GM21786 (cell line): ENCODE results near the gene MRPS17.

Experiments used
- ATAC-seq: cut with Tn5 transposase; IDR thresholded peaks from one replicate; pipeline ENCODE4 v1.9.1; 2021; ENCODE audit not compliant: unreplicated experiment

Gene MRPS17

DNA sequence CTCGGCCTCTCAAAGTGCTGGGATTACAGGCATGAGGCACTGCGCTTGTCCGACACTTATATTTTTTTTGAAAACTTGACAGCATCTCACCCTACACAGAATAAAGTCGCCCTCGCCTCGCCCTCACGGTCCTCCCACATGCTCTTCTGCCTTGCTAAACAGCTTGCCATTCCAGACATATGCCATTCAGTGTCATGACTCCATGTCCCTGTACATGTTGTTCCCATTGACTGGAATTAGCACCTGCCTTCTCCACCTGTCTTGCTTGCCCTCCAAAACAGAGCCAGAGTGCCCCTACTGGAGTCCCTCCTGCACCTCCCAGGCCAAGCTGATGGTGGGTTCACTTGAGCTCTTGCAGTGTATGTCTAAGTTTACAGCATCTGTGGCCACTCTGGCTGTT lies 18.9 kb downstream of the MRPS17 start:
- ATAC-seq = no peak

DNA sequence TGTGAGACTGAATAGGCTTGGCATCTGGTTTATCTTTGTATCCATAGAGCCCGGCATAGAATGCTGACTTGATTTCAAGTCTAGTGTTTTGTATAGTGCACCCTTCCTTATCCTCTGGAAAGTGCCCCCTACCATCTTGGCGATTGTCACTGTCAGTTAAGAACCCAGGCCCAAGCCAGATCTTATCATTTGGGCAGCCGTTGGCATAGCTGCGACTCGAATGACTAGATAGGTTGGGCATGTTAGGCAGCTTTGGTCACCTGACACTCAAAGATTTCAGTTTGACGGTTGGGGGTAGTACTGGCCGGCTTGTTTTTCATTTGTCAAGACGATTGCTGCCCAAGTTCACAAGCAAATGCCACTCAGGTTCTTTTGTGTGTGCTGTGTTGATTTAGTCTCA lies 19.3 kb downstream of the MRPS17 start:
- no peak for ATAC-seq

DNA sequence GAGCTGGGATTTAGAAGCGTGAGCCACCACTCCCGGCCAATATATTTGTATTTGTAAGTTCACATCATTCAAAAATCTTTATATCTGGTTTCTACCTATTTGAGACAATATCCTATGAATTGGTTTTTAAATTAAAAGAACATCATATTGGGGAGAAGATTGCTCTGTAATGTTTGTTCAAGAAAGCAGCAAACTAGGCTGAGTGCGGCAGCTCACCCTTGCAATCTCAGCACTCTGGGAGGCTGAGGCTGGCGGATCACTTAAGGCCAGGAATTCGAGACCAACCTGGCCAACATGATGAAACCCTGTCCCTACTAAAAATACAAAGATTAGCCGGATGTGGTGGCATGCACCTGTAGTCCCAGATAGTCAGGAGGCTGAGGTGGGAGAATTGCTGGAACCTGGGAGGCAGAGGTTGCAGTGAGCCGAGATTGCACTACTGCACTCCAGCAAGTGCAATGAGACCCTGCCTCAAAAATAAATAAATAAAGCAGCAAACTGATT lies 22.1 kb downstream of the MRPS17 start:
- ATAC-seq = no peak

- ATAC-seq = no peak
Observed at GRCh38 chr7:55975988-55976633, 24.4 kb downstream of the MRPS17 start.

DNA sequence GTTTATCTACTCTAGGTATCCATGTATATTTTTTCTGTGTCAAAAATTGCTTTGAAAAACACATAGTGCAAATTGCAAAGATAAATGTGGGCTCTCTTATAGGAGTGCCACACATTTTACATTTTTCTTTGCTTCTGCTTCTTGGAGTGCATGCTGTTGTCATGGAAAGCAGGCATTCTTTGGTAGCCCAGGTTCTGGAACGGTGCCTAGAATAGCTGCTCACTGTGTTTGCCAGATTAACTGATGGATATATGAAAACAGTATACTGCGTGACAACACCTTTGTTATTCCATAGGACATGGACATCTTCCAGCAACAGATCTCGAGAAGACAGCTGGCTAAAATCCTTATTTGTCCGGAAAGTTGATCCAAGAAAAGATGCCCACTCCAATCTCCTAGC lies 26.2 kb downstream of the MRPS17 start:
- ATAC-seq = no peak

GRCh38 chr7:55980266-55980665 lies 28.6 kb downstream of the MRPS17 start:
- no peak for ATAC-seq

GRCh38 chr7:55983537-55983936 lies 31.9 kb downstream of the MRPS17 start:
- ATAC-seq = no peak

GRCh38 chr7:55992346-55992745 lies 40.7 kb downstream of the MRPS17 start:
- no peak for ATAC-seq

GRCh38 chr7:55996856-55997500 lies 45.3 kb downstream of the MRPS17 start:
- no peak for ATAC-seq

DNA sequence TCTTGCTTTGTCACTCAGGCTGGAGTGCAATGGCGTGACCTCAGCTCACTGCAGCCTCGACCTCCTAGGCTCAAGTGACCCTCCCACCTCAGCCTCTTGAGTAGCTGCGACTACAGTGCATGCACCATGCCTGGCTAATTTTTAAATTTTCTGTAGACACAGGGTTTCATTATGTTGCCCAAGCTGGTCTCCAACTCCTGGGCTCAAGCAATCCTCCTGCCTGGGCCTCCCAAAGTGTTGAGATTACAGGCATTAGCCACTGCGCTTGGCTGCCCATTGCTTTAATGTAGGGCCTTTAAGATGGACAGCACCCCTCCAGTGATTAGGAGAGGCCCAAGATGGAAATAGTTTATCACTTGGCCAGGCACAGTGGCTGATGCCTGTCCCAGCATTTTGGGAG lies 52.1 kb downstream of the MRPS17 start:
- no peak for ATAC-seq
